Prostate gland (tissue), 2 donors: Measurements from ENCODE around the gene RPRD1B. TPM values are rescaled to one million over a fixed set of nuclear protein-coding genes. Genes with fewer than 3 reads are reported as not detected.

Experiments used
- DNase-seq: peaks from one replicate; pipeline ENCODE4 v3.0.0-alpha.2; 2019; ENCODE audit warnings: low spot score
- H3K27ac ChIP-seq, 2 donors: fragments of 200-600 bp; sonication (generic); 2 replicates each; pipeline ENCODE4 v1.5.1; 2017 to 2019
- H3K27me3 ChIP-seq: fragments of 200-600 bp; sonication (generic); replicated peaks from 2 replicates; pipeline ENCODE4 v1.5.1; 2019; ENCODE audit not compliant: insufficient read depth
- H3K36me3 ChIP-seq, 2 donors: fragments of 200-600 bp; sonication (generic); 1 replicate in 1 of 2; 2 replicates in 1 of 2; pipeline versions ENCODE4 v1.5.1 to v1.8.1; 2017 to 2019
- H3K4me1 ChIP-seq: fragments of 200-600 bp; sonication (generic); replicated peaks from 2 replicates; pipeline ENCODE4 v1.5.1; 2019
- H3K4me3 ChIP-seq, 2 donors: fragments of 200-600 bp; sonication (generic); 2 replicates each; pipeline ENCODE4 v1.5.1; 2017 to 2019
- H3K9me3 ChIP-seq: fragments of 200-600 bp; sonication (generic); 2 replicates; pipeline ENCODE4 v1.5.1; 2017
- CTCF ChIP-seq, 4 experiments: fragments of 200-600 bp in 2 of 4; fragments of 450-650 bp in 2 of 4; sonication (generic) in 2 of 4; IDR thresholded peaks; 1 replicate in 3 of 4; 2 replicates in 1 of 4; pipeline ENCODE4 v1.5.1; 2016 to 2019; ENCODE audit warnings: antibody characterized with exemption in 4 of 4, mild to moderate bottlenecking in 2 of 4, moderate library complexity in 2 of 4
- POLR2A ChIP-seq: fragments of 450-650 bp; IDR thresholded peaks from one replicate; pipeline ENCODE4 v1.6.1; 2016; ENCODE audit warnings: antibody characterized with exemption, mild to moderate bottlenecking
- POLR2AphosphoS5 ChIP-seq: sonication (generic); formaldehyde crosslinking; IDR thresholded peaks from one replicate; pipeline ENCODE4 v1.6.1; 2017; ENCODE audit warnings: antibody characterized with exemption
- WGBS: methylation state at CpG from one replicate; pipeline ENCODE4 v1.1.5; 2018; 5-methylcytosine and 5-hydroxymethylcytosine counted together
- intact Hi-C: fragments of 100-400 bp; cut with DNase I; formaldehyde crosslinking; loops from one replicate; pipeline ENCODE4 v1.14.2; 2022
- total RNA-seq, 2 donors: library from RNA; depleted of rRNA; stranded (reverse); fragments of >200 nt; gene quantifications; one replicate each; pipeline ENCODE4 v1.1.0, GENCODE V29; 2016

RPRD1B gene
- total RNA-seq, 2 donors from 2014 or later: 21.9 to 27.5 TPM

GRCh38 chr20:38073307-38074071, 39.9 kb downstream of the RPRD1B start:
- WGBS: 36% methylated on average over 5 of the region's 5 CpGs
- DNase-seq: peak; percentile 44
- TF ChIP-seq POLR2A (no peak), CTCF (IDR thresholded peaks at IDR 0.05) (peak; percentile 39 to 82 (median 76)), POLR2AphosphoS5 (peak; percentile 50)
- no peaks in the 10 kb centered on the region for H3K27me3 ChIP-seq
- intact Hi-C loops: loop anchor here (5.0 kb wide), 1 partner anchor 39 kb away; no protein-coding TSS in a partner anchor
- no peaks in the 10 kb centered on the region for H3K9me3 ChIP-seq
- peak overlapping the region; percentile 14 to 43 for H3K27ac ChIP-seq
- no peaks in the 10 kb centered on the region for H3K36me3 ChIP-seq
- peaks cover 5% of the 10 kb centered on the region for H3K4me1 ChIP-seq
- no peak overlapping the region for H3K4me3 ChIP-seq

DNA sequence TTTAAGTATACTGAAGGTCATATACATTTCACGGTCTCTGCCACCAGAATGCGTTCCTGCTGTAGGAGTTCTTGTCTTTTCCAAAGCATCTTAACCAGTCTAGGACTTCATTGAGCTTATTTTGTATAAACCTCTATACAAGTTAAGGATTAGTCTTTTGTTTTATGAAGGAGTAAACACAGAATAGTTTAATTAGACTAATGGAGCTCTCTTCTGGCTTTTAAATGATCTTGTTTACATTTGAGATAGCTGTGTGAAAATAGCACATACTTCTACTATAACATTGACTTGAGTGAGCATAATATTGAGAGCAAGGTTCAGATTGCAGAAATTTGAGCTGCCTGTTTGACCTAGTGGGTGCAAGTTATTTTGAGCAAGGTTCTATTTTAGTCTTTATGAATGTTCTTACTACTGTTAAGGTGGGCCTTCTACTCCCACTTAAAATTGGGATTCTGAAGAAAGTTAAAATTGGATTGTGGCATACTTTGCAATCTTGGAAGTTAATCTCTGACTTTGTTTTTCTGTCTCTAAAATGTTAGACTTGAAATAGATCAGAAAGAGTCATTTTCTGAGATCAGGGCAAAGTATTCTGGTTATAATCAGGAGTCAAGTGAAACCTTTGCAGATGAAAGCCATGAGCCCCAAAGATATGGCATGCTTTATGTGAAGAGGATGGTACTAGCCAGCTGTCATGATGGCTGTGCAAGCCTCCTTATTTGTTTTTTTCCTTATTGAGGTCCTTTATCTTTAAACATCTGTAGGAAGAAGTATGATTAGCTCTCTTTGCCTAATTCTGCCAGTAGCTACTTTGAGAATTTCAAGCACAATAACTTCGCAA, 41.8 kb downstream of the RPRD1B start:
- no peaks in the 10 kb centered on the region for H3K9me3 ChIP-seq
- H3K27me3 ChIP-seq: no peaks in the 10 kb centered on the region
- DNase-seq: no peak
- H3K4me3 ChIP-seq: no peak overlapping the region
- H3K36me3 ChIP-seq: no peaks in the 10 kb centered on the region
- intact Hi-C loops: loop anchor here (5.0 kb wide), 1 partner anchor 87 kb away; no protein-coding TSS in a partner anchor
- H3K27ac ChIP-seq: peak overlapping the region in 1 of 2 donors; percentile 1
- peaks cover 11% of the 10 kb centered on the region for H3K4me1 ChIP-seq
- 87% methylated on average over 3 of the region's 3 CpGs for WGBS
- TF ChIP-seq CTCF (IDR thresholded peaks at IDR 0.05) (no peak), POLR2A (no peak), POLR2AphosphoS5 (no peak)

DNA sequence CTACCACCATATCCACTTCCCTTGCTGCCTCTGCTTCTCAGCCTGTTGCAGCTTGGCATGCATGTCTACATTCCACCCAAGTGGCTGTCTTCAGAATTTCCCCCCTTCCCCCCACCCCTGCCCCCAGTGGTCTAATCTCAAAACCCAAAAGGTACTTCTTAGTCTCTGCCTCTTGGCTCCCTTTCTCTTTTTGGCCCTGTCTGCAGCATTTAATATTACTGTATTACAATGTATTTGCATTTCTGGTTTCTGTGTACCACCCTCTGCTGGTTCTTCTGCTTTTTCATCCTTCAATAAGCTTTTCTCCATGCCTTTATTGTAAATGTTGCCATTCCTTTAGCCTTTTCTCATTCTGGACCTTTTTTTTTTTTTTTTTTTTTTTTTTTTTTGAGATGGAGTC, 43.0 kb downstream of the RPRD1B start:
- Histone ChIP-seq H3K4me1 (peaks cover 13% of the 10 kb centered on the region), H3K27me3 (no peaks in the 10 kb centered on the region), H3K27ac (no peak overlapping the region), H3K4me3 (no peak overlapping the region), H3K9me3 (no peaks in the 10 kb centered on the region), H3K36me3 (no peaks in the 10 kb centered on the region)
- DNase-seq: no peak
- intact Hi-C loops: loop anchor here (5.0 kb wide), 1 partner anchor 86 kb away; no protein-coding TSS in a partner anchor
- TF ChIP-seq POLR2A (no peak), CTCF (IDR thresholded peaks at IDR 0.05) (no peak), POLR2AphosphoS5 (no peak)

- no peaks in the 10 kb centered on the region for H3K27me3 ChIP-seq
- WGBS: 100% methylated on average over 2 of the region's 2 CpGs
- H3K9me3 ChIP-seq: no peaks in the 10 kb centered on the region
- H3K36me3 ChIP-seq: no peaks in the 10 kb centered on the region
- TF ChIP-seq POLR2A (no peak), CTCF (IDR thresholded peaks at IDR 0.05) (no peak), POLR2AphosphoS5 (no peak)
- H3K27ac ChIP-seq: no peak overlapping the region
- no peak for DNase-seq
- H3K4me1 ChIP-seq: peaks cover 9% of the 10 kb centered on the region
- intact Hi-C loops: loop anchor here (5.0 kb wide), 1 partner anchor 84 kb away; no protein-coding TSS in a partner anchor
- no peak overlapping the region for H3K4me3 ChIP-seq
These were observed 44.5 kb downstream of the RPRD1B start for GRCh38 chr20:38078084-38078483.
